H1 (cell line): ENCODE measurements around the gene ISL2. TPM values are rescaled to one million over a fixed set of nuclear protein-coding genes. Genes with fewer than 3 reads are reported as not detected.

Experiments used
- ASH2L ChIP-seq: fragments of 200-600, 300-600 bp; sonication (generic); IDR thresholded peaks from one replicate; pipeline ENCODE4 v1.7.1; 2017; ENCODE audit warnings: low read length
- ATF2 ChIP-seq: IDR thresholded peaks from 2 replicates; pipeline ENCODE4 v1.6.1; 2012; ENCODE audit warnings: low read length, inconsistent platforms
- E2F6 ChIP-seq: IDR thresholded peaks from 2 replicates; pipeline ENCODE4 v1.6.1; 2012; ENCODE audit warnings: inconsistent platforms
- KDM4A ChIP-seq: IDR thresholded peaks from one replicate; pipeline ENCODE4 v1.7.1; 2012; ENCODE audit warnings: low read depth, mild to moderate bottlenecking, moderate library complexity, low read length, inconsistent platforms; ENCODE audit not compliant: severe bottlenecking
- POLR2A ChIP-seq, 2 experiments: IDR thresholded peaks; 1 replicate in 1 of 2; 2 replicates in 1 of 2; pipeline ENCODE4 v1.6.1; 2011; ENCODE audit warnings: low read depth in 2 of 2, low read length in 2 of 2, mild to moderate bottlenecking in 2 of 2; ENCODE audit errors: control extremely low read depth in 1 of 2
- SRF ChIP-seq: IDR thresholded peaks from 2 replicates; pipeline ENCODE4 v1.6.1; 2011; ENCODE audit warnings: mild to moderate bottlenecking, low read depth, low read length, moderate library complexity
- SUZ12 ChIP-seq: fragments of 200-600 bp; sonication (generic); IDR thresholded peaks from 2 replicates; pipeline ENCODE4 v1.6.1; 2012; ENCODE audit warnings: mild to moderate bottlenecking, inconsistent platforms, low read length, moderate library complexity, mixed read lengths
- TAF1 ChIP-seq: IDR thresholded peaks from 2 replicates; pipeline ENCODE4 v1.6.1; 2011; ENCODE audit warnings: mild to moderate bottlenecking, low read depth, low read length
- TAF7 ChIP-seq: optimal IDR thresholded peaks from 2 replicates; pipeline ENCODE3; 2011; ENCODE audit warnings: low read depth, mild to moderate bottlenecking, inconsistent platforms, low read length, moderate library complexity, borderline replicate concordance
- polyA plus RNA-seq, 7 experiments: library from polyadenylated mRNA; depleted of rRNA in 3 of 7; stranded (reverse) in 5 of 7; unstranded in 2 of 7; fragments of >200 nt in 5 of 7; fragments of 200-250 nt in 2 of 7; gene quantifications; 1 replicate in 5 of 7; 2 replicates in 1 of 7; 4 replicates in 1 of 7; pipeline versions ENCODE4 v1.2.1 to v1.2.3, GENCODE V29; 2011 to 2013; ENCODE audit warnings: missing spikeins in 2 of 7, mixed read lengths in 2 of 7
- total RNA-seq: library from RNA; stranded (reverse); fragmentation: NEBNext Ultra II Directional; extraction: Animal tissue kit (Norgen Biotek cat#: 25700); gene quantifications from 2 replicates; pipeline ENCODE4 v1.2.1, GENCODE V29; 2021

The ISL2 gene
- total and polyA plus RNA-seq, 2 of the 8 experiments (the other 6 are each of a cell fraction or from before 2014, with no cell fraction given), result 0.32 to 0.99 TPM

- no peak for TF ChIP-seq KDM4A
- TF ChIP-seq TAF7, result no peak
- TF ChIP-seq E2F6, result peak; percentile 98
- TF ChIP-seq SRF, result no peak
- TF ChIP-seq ASH2L, result peak; percentile 12
- TF ChIP-seq POLR2A (IDR thresholded peaks at IDR 0.05; ENCODE audit: control extremely low read depth in 1 of 2, low read depth in 2 of 2, low read length in 2 of 2), result peak in 1 of 2 experiments; percentile 49; a peak in 1 of 3 replicates
- no peak; the same call in 1 of the 2 replicates for TF ChIP-seq SUZ12
- no peak for TF ChIP-seq ATF2
- 0 out of 2 replicates have a peak, but pooled peaks have one; percentile 44 for TF ChIP-seq TAF1
- TF ChIP-seq, all 59 proteins: peak for 8
Measured at GRCh38 chr15:76335307-76336253, 993 bp upstream of the ISL2 start (continued).
